ENCODE results near the gene PRPF19.

PRPF19 gene

GRCh38 chr11:60937811-60938210, 31.4 kb upstream of the PRPF19 start:
- no peak for DNase-seq (ENCODE audit: low read depth)

DNA sequence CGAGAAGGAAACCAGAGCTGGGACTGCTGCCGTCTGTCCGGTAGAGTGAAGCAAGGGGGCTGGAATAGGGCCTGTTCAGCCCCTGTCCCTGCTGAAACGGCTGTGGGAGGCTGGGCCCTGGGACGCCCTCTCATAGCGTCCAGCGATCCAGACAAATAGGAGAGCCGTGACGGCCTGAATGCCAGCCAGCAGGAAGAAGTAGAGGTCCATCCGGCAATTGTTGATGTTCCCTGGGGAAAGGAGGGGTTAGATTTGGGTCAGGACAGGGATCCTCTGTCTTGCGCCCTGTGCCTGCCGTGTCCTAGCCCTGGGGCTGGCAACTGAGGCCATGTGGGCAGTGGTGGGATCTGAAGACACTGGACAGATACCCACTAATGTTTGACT, 30.8 kb upstream of the PRPF19 start:
- DNase-seq (ENCODE audit: low read depth): no peak

DNA sequence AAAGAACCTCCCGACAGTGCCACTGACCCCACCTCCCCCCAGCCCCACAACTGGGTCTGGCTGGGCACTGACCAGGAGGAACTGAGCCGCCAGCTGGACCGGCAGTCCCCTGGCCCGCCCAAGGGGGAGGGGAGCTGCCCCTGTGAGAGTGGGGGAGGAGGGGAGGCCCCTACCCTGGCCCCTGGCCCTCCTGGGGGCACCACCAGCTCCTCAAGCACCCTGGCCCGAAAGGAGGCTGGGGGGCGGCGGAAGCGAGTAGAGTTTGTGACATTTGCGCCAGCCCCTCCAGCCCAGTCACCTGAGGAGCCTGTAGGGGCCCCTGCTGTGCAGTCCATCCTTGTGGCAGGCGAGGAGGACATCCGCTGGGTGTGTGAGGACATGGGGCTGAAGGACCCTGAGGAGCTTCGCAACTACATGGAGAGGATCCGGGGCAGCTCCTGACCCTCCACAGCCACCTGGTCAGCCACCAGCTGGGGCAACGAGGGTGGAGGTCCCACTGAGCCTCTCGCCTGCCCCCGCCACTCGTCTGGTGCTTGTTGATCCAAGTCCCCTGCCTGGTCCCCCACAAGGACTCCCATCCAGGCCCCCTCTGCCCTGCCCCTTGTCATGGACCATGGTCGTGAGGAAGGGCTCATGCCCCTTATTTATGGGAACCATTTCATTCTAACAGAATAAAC, 30.2 kb upstream of the PRPF19 start:
- DNase-seq (ENCODE audit: low read depth): no peak

DNA sequence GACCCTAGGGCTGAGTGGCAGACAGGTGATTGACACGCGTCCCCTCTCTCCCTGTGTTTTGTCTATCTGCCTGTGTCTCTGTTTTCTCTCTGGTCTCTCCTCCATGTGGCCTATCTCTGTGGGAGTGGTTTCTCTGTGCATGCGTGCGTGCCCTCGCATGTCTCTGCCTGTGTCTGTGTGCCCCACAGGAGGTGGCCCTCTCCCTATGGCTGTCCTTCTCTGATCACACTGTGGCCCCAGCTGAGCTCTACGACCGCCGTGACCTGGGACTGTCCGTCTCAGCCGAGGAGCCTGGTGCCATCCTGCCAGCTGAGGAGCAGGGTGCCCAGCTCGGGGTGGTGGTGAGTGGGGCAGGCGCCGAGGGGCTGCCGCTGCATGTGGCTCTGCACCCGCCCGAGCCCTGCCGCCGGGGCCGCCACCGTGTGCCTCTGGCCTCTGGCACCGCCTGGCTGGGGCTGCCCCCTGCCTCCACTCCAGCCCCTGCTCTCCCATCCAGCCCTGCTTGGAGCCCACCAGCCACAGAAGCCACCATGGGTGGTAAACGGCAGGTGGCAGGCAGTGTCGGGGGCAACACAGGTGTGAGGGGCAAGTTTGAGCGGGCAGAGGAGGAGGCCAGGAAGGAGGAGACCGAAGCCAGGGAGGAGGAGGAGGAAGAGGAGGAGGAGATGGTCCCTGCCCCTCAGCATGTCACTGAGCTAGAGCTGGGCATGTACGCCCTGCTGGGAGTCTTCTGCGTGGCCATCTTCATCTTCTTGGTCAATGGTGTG, 29.5 kb upstream of the PRPF19 start:
- no peak for DNase-seq (ENCODE audit: low read depth)

GRCh38 chr11:60934790-60935605, 28.6 kb upstream of the PRPF19 start:
- no peak for DNase-seq (ENCODE audit: low read depth)

DNA sequence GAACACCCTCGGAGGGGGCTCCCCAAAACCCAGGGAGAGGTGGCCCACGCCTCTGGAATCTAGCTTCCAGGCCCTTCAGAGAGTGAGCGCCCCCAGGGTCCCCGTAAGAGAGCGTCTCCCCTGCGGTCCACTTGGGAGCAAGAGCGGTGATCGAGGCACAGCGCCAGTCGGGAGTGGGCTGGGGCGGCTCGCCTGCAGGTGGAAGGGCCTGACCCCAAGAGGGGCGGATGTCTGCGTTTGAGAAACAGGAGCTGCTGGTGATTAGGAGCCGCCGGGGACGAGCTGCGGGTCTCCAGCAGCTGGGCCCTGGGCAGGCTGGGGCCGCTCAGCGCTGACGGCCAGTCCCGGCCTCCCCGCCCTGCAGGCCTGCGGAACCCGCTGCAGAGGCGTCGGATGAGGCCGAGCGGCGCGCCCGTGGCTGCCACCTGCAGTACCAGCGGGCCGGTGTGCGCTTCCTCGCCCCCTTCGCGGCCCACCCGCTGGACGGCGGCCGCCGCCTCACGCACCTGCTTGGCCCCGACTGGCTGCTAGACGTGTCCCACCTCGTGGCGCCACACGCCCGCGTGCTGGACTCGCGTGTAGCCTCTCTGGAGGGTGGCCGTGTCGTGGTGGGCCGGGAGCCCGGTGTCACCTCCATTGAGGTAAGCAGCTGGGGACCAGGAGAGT, 27.9 kb upstream of the PRPF19 start:
- no peak for DNase-seq (ENCODE audit: low read depth)

GRCh38 chr11:60933416-60934123, 27.2 kb upstream of the PRPF19 start:
- no peak for DNase-seq (ENCODE audit: low read depth)

DNA sequence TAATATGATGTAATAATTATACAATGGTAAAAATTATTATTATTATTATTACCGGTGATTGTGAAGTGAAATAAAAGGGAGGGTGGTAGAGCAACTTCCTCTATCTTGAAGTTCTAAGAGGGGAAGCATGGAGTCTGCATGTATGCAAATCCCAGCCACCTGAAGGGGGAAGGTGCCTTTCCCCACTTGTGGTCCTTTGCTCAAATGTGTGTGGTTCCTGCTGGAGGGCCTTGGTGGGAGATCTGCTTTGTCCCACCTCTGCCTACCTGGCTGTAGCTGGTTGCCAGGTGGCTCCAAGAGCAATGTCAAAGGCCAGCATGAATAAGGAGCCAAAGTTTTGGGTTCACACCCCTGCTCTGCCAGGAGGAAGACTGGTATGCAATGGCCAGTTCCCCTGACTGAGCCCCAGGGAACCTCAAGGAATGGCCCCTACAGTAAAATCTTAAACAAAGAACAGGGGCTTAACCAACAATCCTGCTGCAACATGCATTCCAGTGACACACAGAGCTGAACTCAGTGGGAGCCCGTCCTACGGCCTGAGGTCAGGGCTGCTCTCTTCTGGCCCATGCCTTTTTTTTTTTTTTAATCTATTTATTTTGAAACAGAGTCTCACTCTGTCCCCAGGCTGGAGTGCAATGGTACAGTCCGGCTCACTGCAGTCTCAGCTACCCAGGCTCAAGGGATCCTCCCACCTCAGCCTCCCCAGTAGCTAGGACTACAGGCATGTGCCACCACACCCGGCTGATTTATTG, 26.4 kb upstream of the PRPF19 start:
- no peak for DNase-seq (ENCODE audit: low read depth)

GRCh38 chr11:60931917-60932316, 25.5 kb upstream of the PRPF19 start:
- no peak for DNase-seq (ENCODE audit: low read depth)

GRCh38 chr11:60930394-60930793, 24.0 kb upstream of the PRPF19 start:
- no peak for DNase-seq (ENCODE audit: low read depth)

DNA sequence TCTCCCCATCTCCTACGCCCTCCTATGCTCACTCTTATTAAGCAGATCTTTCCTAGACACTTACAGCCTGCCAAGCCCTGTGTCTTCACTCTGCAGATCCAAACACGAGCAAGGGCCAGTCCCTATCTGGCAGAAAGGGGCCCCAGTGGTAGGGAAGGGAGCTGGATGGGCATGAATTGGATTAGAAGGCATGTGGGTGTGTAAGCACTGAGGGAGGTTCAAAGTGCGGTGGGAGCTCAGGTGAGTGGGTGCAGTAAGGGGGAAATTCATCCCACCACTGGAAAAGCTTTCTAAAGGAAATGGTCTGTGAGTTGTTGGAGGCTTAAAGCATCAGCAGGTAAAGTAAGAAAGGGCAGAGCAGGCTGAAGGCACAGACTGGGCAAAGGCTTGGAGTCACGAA, 23.4 kb upstream of the PRPF19 start:
- no peak for DNase-seq (ENCODE audit: low read depth)

DNA sequence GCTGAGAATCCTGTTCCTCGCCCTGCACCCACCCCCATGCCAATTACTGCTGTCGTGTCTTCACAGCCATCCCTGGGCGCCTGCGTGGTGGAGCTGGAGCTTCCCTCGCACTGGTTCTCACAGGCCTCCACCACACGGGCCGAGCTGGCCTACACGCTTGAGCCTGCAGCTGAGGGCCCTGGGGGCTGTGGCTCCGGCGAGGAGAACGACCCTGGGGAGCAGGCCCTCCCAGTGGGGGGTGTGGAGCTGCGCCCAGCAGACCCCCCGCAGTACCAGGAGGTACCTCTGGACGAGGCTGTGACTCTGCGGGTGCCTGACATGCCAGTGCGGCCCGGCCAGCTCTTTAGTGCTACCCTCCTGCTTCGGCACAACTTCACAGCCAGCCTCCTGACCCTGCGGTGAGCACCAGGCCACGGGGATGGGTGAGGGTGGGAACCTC, 22.2 kb upstream of the PRPF19 start:
- no peak for DNase-seq (ENCODE audit: low read depth)

GRCh38 chr11:60927600-60927999, 21.2 kb upstream of the PRPF19 start:
- DNase-seq (ENCODE audit: low read depth): no peak

DNA sequence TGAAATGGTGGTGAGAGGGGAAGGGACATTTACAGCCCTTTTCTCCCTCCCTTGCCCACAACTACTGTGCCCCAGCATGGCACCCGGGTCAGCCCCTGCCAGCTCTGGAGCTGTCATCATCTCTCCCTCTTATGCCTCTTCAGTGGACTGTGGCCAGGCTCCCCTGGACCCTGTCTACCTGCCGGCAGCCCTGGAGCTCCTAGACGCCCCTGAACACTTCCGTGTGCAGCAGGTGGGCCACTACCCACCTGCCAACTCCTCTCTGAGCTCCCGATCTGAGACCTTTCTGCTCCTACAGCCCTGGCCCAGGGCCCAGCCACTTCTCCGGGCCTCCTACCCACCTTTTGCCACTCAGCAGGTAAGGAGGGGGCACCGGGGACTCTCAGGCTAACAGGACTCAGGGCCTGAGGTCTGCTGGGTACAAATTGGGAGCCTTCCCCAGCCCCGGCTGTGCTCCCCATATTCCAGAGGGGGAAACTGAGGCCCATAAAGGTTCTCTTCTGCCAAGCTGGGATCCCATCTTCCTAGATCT, 20.7 kb upstream of the PRPF19 start:
- DNase-seq (ENCODE audit: low read depth): no peak

GRCh38 chr11:60926500-60926899, 20.1 kb upstream of the PRPF19 start:
- no peak for DNase-seq (ENCODE audit: low read depth)

DNA sequence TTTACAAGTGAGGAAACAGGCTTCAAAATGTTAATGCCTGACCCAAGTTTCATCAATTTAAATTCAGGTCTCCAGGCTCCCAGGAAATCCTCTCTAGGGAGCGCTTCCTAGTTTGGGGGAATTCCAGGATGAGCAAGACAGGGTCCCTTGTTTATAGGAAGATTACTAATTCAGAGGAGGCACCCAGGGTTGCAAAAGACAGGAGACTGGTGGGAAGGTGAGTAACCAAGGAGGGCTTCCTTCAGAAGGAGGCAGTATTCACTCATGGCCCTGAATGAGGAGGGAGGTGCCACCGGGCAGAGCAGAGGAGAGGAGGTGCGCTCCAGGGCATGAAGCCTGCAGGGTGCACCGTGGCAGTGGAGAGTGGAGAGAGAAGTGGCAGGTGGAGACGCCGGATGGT, 19.5 kb upstream of the PRPF19 start:
- no peak for DNase-seq (ENCODE audit: low read depth)

- DNase-seq (ENCODE audit: low read depth): no peak
These were observed 18.8 kb upstream of the PRPF19 start for GRCh38 chr11:60924906-60925853.

DNA sequence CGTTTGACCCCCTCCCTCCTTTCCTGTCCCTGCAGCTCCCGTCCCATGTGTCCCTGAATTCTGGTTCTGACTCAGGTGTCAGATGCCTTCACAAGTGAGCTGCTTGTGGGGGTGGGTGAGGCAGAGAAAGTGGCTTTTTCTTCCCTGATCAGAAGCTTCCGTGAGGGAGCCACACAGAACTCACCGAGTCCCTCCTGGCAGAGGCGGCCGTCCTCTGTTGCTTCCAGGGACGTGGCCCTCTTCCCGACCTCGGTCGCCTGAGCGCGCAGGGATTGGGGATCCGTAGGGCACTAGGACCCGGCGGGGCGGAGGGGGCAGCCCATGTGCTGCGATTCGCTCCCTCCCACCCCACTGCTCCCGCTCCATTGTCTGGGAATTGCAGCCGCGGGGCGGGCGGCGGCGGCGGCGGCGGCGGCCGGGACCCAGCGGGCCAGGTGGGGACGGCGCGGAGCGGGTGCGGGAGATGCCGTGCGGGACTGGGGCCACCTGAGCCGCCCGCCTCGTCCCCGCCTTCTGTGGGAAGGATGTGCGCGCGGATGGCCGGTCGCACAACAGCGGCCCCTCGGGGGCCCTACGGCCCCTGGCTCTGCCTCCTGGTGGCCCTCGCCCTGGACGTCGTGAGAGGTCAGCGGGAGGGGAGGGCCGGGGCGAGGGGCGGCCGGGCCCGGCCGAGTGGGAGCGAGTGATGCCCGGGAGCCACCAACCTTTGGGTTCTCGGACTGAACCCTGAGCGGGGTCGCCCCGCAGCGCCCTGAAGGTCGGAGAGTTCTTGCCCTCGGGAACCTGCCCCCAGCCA, 17.9 kb upstream of the PRPF19 start, which contains the start of gene TMEM132A:
TSS of gene TMEM132A (plus strand) at position 351 of the 796 bp plus-strand sequence. CDS start at position 525, 174 bp downstream.
- DNase-seq (ENCODE audit: low read depth): peak; percentile 38

DNA sequence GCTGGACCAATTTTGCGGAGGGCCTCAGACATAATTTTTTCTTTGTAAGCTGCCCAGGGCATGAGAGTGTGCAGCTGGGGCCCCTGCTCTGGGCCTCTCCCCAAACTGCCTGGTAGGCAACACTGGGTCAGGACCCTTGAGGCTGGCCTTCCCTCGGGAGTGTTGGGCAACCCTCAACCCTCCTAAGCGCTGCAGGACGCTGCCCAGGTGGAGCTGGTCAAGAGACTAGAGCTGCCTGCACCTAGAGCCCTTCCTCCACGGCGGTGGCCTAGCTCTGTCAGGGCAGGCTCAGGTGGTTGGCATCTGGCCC, 17.4 kb upstream of the PRPF19 start:
- no peak for DNase-seq (ENCODE audit: low read depth)
